Adipocyte (in vitro differentiated cells): ENCODE results near the gene FAM47E.

ENCODE experiments used
- DNase-seq: peaks from one replicate; pipeline ENCODE4 v3.0.0-alpha.2; 2015; ENCODE audit warnings: low read depth
- H3K27me3 ChIP-seq: replicated peaks from 2 replicates; pipeline ENCODE4 v1.7.0; 2013; ENCODE audit warnings: mild to moderate bottlenecking, low read length, moderate library complexity; ENCODE audit not compliant: control insufficient read depth, insufficient read depth
- H3K36me3 ChIP-seq: 2 replicates; pipeline ENCODE4 v1.7.0; 2013; ENCODE audit warnings: low read length, mild to moderate bottlenecking, moderate library complexity; ENCODE audit not compliant: control insufficient read depth, insufficient read depth, severe bottlenecking
- H3K4me1 ChIP-seq: 2 replicates; pipeline ENCODE4 v1.7.0; 2013; ENCODE audit warnings: mild to moderate bottlenecking, low read length, moderate library complexity; ENCODE audit not compliant: control insufficient read depth, insufficient read depth
- H3K4me3 ChIP-seq: 2 replicates; pipeline ENCODE4 v1.7.0; 2013; ENCODE audit warnings: mild to moderate bottlenecking, low read length, moderate library complexity
- H3K9ac ChIP-seq: 2 replicates; pipeline ENCODE4 v1.7.0; 2013; ENCODE audit warnings: mild to moderate bottlenecking, low read length, moderate library complexity
- H3K9me3 ChIP-seq: 2 replicates; pipeline ENCODE4 v1.7.0; 2013; ENCODE audit warnings: mild to moderate bottlenecking, low read length, moderate library complexity; ENCODE audit not compliant: control insufficient read depth

Gene FAM47E

GRCh38 chr4:76251441-76252270 is at the start of gene FAM47E:
FAM47E (plus strand) TSS chr4:76251721; CDS start chr4:76251747, 26 bp downstream.
- H3K27me3 ChIP-seq = peaks cover 46% of the 10 kb centered on the region
- no peaks in the 10 kb centered on the region for H3K9me3 ChIP-seq

GRCh38 chr4:76203541-76203940 is 48.0 kb upstream of the FAM47E start:
- Histone ChIP-seq H3K4me3 (no peak overlapping the region), H3K36me3 (no peaks in the 10 kb centered on the region), H3K27me3 (no peaks in the 10 kb centered on the region), H3K9ac (no peak overlapping the region), H3K9me3 (no peaks in the 10 kb centered on the region), H3K4me1 (peaks cover 91% of the 10 kb centered on the region)
- DNase-seq = no peak

More at GRCh38 chr4:76251441-76252270, at the start of gene FAM47E:
- H3K9ac ChIP-seq = peak within 1 kb of the TSS; percentile 75
- H3K4me3 ChIP-seq = peak within 1 kb of the TSS; percentile 83
- no peaks in the 10 kb centered on the region for H3K36me3 ChIP-seq
- H3K4me1 ChIP-seq = peaks cover 9% of the 10 kb centered on the region
- DNase-seq = peak; percentile 66

- Histone ChIP-seq H3K4me3 (no peak overlapping the region), H3K27me3 (no peaks in the 10 kb centered on the region), H3K36me3 (no peaks in the 10 kb centered on the region), H3K9me3 (no peaks in the 10 kb centered on the region), H3K9ac (no peak overlapping the region), H3K4me1 (peaks cover 89% of the 10 kb centered on the region)
- no peak for DNase-seq
These were observed 46.6 kb upstream of the FAM47E start for GRCh38 chr4:76204936-76205335.

DNA sequence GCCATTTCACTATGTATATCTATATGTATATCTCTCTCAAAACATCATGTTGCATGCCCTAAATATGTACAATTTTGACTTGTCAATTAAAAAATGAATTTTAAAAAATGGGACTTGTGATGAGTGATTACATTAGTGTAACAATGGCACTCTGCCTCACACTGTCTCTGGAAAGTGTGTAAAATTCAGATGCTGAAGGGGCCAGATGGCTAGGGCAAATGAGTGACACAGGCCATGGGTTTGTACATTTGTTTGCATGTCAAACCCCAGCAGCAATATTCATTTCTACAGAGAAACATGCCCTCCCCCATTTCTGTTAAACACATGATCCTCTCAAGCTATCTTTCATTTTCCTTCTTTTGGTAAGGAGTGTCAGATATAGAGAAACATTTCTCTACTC is 46.0 kb upstream of the FAM47E start:
- no peak for DNase-seq
- Histone ChIP-seq H3K9ac (no peak overlapping the region), H3K4me1 (peaks cover 89% of the 10 kb centered on the region)

DNA sequence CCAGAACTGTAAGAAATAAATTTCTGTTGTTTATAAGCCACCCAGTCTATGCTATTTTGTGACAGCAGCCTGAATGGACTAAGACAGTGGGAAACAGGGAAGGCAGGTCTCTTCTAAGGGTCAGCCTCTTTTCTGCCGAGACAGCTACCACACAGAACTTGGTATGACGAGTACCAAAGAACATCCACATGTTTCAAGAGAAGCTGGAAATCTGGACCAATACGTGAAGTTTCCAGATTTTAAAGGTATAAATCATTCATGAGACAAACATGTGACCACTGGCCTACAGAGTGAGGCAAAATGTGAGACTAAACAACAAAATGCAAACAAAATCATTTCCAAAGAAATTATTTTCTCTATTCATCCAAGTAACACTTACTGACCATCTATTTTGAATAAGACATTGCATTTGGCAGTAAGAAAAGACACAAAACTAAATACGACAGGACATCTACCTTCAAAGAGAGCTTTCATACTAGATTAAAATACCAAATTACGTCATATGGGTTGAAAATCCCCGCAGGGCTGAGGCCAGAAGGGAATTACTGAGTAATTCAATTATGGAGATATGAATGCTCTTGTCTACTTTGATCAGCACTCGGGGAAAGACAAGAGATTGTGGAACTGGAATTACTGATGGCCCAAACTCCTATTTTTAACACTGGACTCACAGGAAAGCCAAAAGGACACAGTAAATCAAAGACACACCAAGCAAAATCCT is 45.1 kb upstream of the FAM47E start:
- Histone ChIP-seq H3K9ac (peak overlapping the region; percentile 31), H3K4me3 (peak overlapping the region; percentile 50), H3K27me3 (no peaks in the 10 kb centered on the region), H3K9me3 (no peaks in the 10 kb centered on the region), H3K4me1 (peaks cover 90% of the 10 kb centered on the region), H3K36me3 (no peaks in the 10 kb centered on the region)
- peak; percentile 82 for DNase-seq

More for the DNA sequence above, 46.0 kb upstream of the FAM47E start:
- Histone ChIP-seq H3K4me3 (no peak overlapping the region), H3K27me3 (no peaks in the 10 kb centered on the region), H3K36me3 (no peaks in the 10 kb centered on the region), H3K9me3 (no peaks in the 10 kb centered on the region)

DNA sequence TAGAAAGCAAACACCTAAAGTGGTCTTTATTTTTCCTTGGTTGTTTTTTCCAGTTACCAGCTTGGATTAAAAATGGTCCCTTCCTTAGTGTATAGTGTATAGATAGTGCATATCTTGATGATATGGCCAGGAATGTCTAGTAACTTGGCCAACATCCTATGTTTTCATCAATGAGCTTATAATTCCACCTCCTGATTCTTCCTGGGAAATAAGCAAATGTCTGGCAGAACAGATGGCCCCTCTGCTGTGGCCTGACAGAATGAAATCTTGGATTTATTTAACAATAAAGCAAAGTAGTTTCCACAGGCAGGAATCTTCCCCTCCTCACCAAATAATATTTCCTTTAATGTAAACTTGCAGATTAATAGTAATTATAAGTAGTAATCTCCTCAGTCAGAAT is 44.0 kb upstream of the FAM47E start:
- Histone ChIP-seq H3K4me3 (peak overlapping the region; percentile 78), H3K36me3 (no peaks in the 10 kb centered on the region), H3K27me3 (no peaks in the 10 kb centered on the region), H3K9ac (peak overlapping the region; percentile 83), H3K4me1 (peaks cover 95% of the 10 kb centered on the region), H3K9me3 (no peaks in the 10 kb centered on the region)
- DNase-seq = no peak

GRCh38 chr4:76208005-76208765 is 43.3 kb upstream of the FAM47E start:
- Histone ChIP-seq H3K9me3 (no peaks in the 10 kb centered on the region), H3K9ac (peak overlapping the region; percentile 83), H3K4me3 (peak overlapping the region; percentile 78), H3K4me1 (peaks cover 89% of the 10 kb centered on the region), H3K36me3 (no peaks in the 10 kb centered on the region), H3K27me3 (no peaks in the 10 kb centered on the region)
- DNase-seq = peak; percentile 88

GRCh38 chr4:76209881-76210280 is 41.6 kb upstream of the FAM47E start:
- peaks cover 82% of the 10 kb centered on the region for H3K4me1 ChIP-seq
- no peaks in the 10 kb centered on the region for H3K27me3 ChIP-seq

DNA sequence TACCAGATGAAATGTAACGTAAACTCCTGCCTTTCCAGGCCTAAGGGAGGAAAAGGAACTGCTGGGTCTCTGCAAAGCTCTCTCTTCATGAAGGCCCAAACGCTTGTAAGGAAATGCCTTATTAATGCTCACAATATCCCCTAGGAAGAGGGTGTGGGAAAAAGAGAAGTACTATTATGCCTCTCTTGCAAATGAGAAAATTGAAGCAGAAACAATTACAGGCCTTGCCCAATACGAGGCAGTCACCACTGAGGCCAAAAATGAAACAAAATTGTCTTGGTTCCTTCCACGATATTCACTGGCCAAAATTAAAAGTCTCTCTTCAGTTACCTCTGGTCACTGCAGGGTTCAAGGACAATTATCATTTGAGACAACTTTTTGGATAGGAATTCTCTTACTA is 41.1 kb upstream of the FAM47E start:
- H3K4me3 ChIP-seq = peak overlapping the region; percentile 96
- no peaks in the 10 kb centered on the region for H3K36me3 ChIP-seq
- H3K4me1 ChIP-seq = peaks cover 79% of the 10 kb centered on the region
- DNase-seq = no peak
- H3K27me3 ChIP-seq = no peaks in the 10 kb centered on the region
- no peaks in the 10 kb centered on the region for H3K9me3 ChIP-seq
- H3K9ac ChIP-seq = peak overlapping the region; percentile 96

More at GRCh38 chr4:76209881-76210280, 41.6 kb upstream of the FAM47E start:
- Histone ChIP-seq H3K36me3 (no peaks in the 10 kb centered on the region), H3K9ac (peak overlapping the region; percentile 96), H3K9me3 (no peaks in the 10 kb centered on the region), H3K4me3 (peak overlapping the region; percentile 96)
- DNase-seq = no peak

DNA sequence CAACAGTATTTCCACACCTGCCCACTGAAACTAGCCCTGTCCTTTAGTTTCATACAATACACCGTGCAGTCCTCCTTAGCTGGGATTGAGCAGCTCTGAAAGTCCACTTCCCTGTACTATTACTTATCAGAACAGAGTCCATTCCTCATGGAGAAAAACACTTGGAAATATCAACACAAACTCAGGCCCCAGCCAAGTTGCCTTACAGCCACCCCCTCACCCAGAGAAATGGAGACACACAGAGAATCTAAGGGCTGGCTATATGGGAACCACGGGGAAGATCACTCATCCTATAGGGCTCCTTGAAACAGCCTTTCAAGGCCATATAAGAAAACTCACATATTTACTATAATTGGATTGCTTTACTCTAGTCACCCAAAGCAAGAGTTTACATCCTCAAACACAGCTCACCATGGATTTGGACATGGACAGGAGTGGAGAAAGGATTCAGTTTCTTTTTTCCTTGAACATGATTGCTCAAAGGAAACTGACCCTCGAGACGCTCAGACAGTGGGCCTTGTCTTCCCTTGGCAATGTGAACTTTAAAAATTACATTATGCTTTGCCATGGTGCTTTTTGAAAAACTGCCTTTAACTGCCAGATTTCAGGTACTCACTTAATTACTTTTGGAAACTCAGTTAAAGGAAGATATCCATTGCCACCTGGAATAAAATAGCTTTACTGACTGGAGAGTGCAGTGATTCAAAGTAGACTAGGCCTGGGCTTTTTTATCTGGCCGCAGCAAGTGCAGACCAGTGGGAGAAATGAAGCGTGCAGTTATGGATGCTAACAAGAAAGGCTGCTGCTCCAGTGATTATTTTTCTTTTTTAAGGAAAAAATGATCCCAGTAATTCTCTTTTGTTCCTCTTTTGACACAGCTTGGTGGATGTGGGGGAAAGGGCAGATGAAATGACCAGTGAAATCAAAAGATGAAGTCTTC is 39.5 kb upstream of the FAM47E start:
- Histone ChIP-seq H3K36me3 (no peaks in the 10 kb centered on the region), H3K9me3 (no peaks in the 10 kb centered on the region), H3K4me3 (peak overlapping the region; percentile 96), H3K27me3 (no peaks in the 10 kb centered on the region), H3K9ac (peak overlapping the region; percentile 96), H3K4me1 (peaks cover 63% of the 10 kb centered on the region)
- no peak for DNase-seq
